Stimulated activated CD8-positive, alpha-beta memory T cell treated with anti-CD3 and anti-CD28 coated beads, Interleukin-15, amount 100 ng/mL, for 24 hours (primary cell): Measurements from ENCODE around the gene FIP1L1.
"Not testable (repeated sequence)": the region's sequence is repeated elsewhere in the genome, so short reads cannot be mapped to it uniquely, and the experiment has no call there.

Experiments
- DNase-seq: peaks from one replicate; pipeline ENCODE4 v3.0.0-alpha.2; 2020; ENCODE audit warnings: low read depth

Gene FIP1L1

GRCh38 chr4:53378171-53378482, 686 bp downstream of the FIP1L1 start:
- DNase-seq: no peak

- DNase-seq: no peak
Observed at GRCh38 chr4:53380221-53380620, 2.8 kb downstream of the FIP1L1 start.

- not testable (repeated sequence) for DNase-seq
Observed at GRCh38 chr4:53409479-53409878, 32.0 kb downstream of the FIP1L1 start.

GRCh38 chr4:53419208-53419607, 41.8 kb downstream of the FIP1L1 start:
- no peak for DNase-seq

- DNase-seq: no peak
Observed at GRCh38 chr4:53421791-53422190, 44.4 kb downstream of the FIP1L1 start.

GRCh38 chr4:53422367-53422766, 44.9 kb downstream of the FIP1L1 start:
- DNase-seq: no peak

GRCh38 chr4:53424280-53424679, 46.8 kb downstream of the FIP1L1 start:
- no peak for DNase-seq

- DNase-seq: no peak
Observed at GRCh38 chr4:53427366-53427765, 49.9 kb downstream of the FIP1L1 start.

GRCh38 chr4:53431052-53431451, 53.6 kb downstream of the FIP1L1 start:
- no peak for DNase-seq

GRCh38 chr4:53432528-53433424, 55.3 kb downstream of the FIP1L1 start:
- no peak for DNase-seq

- DNase-seq: no peak
Observed at GRCh38 chr4:53436251-53436650, 58.8 kb downstream of the FIP1L1 start.

- no peak for DNase-seq
Observed at GRCh38 chr4:53441564-53441963, 64.1 kb downstream of the FIP1L1 start.

GRCh38 chr4:53444954-53445353, 67.5 kb downstream of the FIP1L1 start:
- no peak for DNase-seq

- DNase-seq: no peak
Observed at GRCh38 chr4:53450773-53451172, 73.3 kb downstream of the FIP1L1 start.

GRCh38 chr4:53453385-53453784, 75.9 kb downstream of the FIP1L1 start:
- no peak for DNase-seq

GRCh38 chr4:53455766-53456165, 78.3 kb downstream of the FIP1L1 start:
- DNase-seq: no peak

GRCh38 chr4:53456178-53456577, 78.7 kb downstream of the FIP1L1 start:
- DNase-seq: no peak

- no peak for DNase-seq
Observed at GRCh38 chr4:53459548-53459947, 82.1 kb downstream of the FIP1L1 start.

- DNase-seq: no peak
Observed at GRCh38 chr4:53461244-53461643, 83.8 kb downstream of the FIP1L1 start.

GRCh38 chr4:53463340-53463739, 85.9 kb downstream of the FIP1L1 start:
- no peak for DNase-seq

GRCh38 chr4:53465281-53465680, 87.8 kb downstream of the FIP1L1 start:
- DNase-seq: no peak

- no peak for DNase-seq
Observed at GRCh38 chr4:53465891-53466290, 88.5 kb downstream of the FIP1L1 start.

- DNase-seq: not testable (repeated sequence)
Observed at GRCh38 chr4:53466576-53466975, 89.1 kb downstream of the FIP1L1 start.
